Thymus (tissue), 11 donors: ENCODE results near the gene SCAND1. TPM values are rescaled to one million over a fixed set of nuclear protein-coding genes. Genes with fewer than 3 reads are reported as not detected.
"Not testable (repeated sequence)": the region's sequence is repeated elsewhere in the genome, so short reads cannot be mapped to it uniquely, and the experiment has no call there.

Source experiments
- DNase-seq, 9 donors: peaks; one replicate each; pipeline ENCODE4 v3.0.0-alpha.2; 2013; ENCODE audit warnings: low spot score in 9 of 9, low read depth in 6 of 9, missing footprints in 1 of 9
- H3K27ac ChIP-seq, 2 donors: one replicate each; pipeline ENCODE4 v1.5.1; 2013; ENCODE audit warnings: control low read depth in 1 of 2, low read depth in 1 of 2, low read length in 1 of 2, mild to moderate bottlenecking in 1 of 2, moderate library complexity in 1 of 2
- H3K27me3 ChIP-seq, 2 donors: one replicate each; pipeline ENCODE4 v1.5.1; 2013; ENCODE audit warnings: low read length in 1 of 2; ENCODE audit not compliant: control insufficient read depth in 2 of 2, insufficient read depth in 1 of 2
- H3K36me3 ChIP-seq, 2 donors: one replicate each; pipeline ENCODE4 v1.5.1; 2013; ENCODE audit warnings: low read length in 1 of 2, mild to moderate bottlenecking in 1 of 2, moderate library complexity in 1 of 2; ENCODE audit not compliant: control insufficient read depth in 2 of 2, insufficient read depth in 2 of 2
- H3K4me1 ChIP-seq, 2 donors: one replicate each; pipeline ENCODE4 v1.5.1; 2013; ENCODE audit warnings: low read length in 2 of 2; ENCODE audit not compliant: control insufficient read depth in 2 of 2, insufficient read depth in 2 of 2
- H3K4me3 ChIP-seq, 2 donors: one replicate each; pipeline ENCODE4 v1.5.1; 2013; ENCODE audit warnings: low read length in 2 of 2, control low read depth in 1 of 2, mild to moderate bottlenecking in 1 of 2
- H3K9me3 ChIP-seq, 2 donors: one replicate each; pipeline ENCODE4 v1.5.1; 2013; ENCODE audit warnings: low read length in 1 of 2, mild to moderate bottlenecking in 1 of 2; ENCODE audit not compliant: control insufficient read depth in 2 of 2, insufficient read depth in 1 of 2
- WGBS: extraction: QIAGEN DNeasy Blood & Tissue Kit; methylation state at CpG from one replicate; pipeline ENCODE4 v1.1.7; 2013; 5-methylcytosine and 5-hydroxymethylcytosine counted together
- polyA plus RNA-seq: library from polyadenylated mRNA; stranded (reverse); fragments of 200-250 nt; gene quantifications from one replicate; pipeline ENCODE4 v1.2.3, GENCODE V29; 2013
- total RNA-seq: library from RNA; stranded (reverse); fragments of 120-200 nt; gene quantifications from one replicate; pipeline ENCODE4 v1.2.4, GENCODE V29; 2013
- donor health status: healthy.

Gene SCAND1
- total and polyA plus RNA-seq, 2 donors: 53.8 to 159 TPM

GRCh38 chr20:35972462-35972861 lies 18.2 kb upstream of the SCAND1 start:
- no peak for DNase-seq
- WGBS: 98% methylated on average over 4 of the region's 4 CpGs

GRCh38 chr20:35971981-35972380 lies 17.7 kb upstream of the SCAND1 start:
- DNase-seq: no peak
- H3K27me3 ChIP-seq: no peaks in the 10 kb centered on the region
- no peaks in the 10 kb centered on the region for H3K36me3 ChIP-seq
- WGBS: 96% methylated on average over 2 of the region's 2 CpGs
- H3K27ac ChIP-seq: no peak overlapping the region
- H3K4me3 ChIP-seq: no peak overlapping the region
- peaks cover 0 to under 1% of the 10 kb centered on the region in 2 donors for H3K4me1 ChIP-seq
- no peaks in the 10 kb centered on the region for H3K9me3 ChIP-seq

More at GRCh38 chr20:35972462-35972861, 18.2 kb upstream of the SCAND1 start:
- H3K27ac ChIP-seq: no peak overlapping the region
- no peak overlapping the region for H3K4me3 ChIP-seq
- no peaks in the 10 kb centered on the region for H3K4me1 ChIP-seq
- H3K27me3 ChIP-seq: no peaks in the 10 kb centered on the region
- no peaks in the 10 kb centered on the region for H3K36me3 ChIP-seq
- H3K9me3 ChIP-seq: no peaks in the 10 kb centered on the region

GRCh38 chr20:35968930-35969329 lies 14.6 kb upstream of the SCAND1 start:
- peaks cover 0 to 5% of the 10 kb centered on the region in 2 donors for H3K4me1 ChIP-seq
- no peaks in the 10 kb centered on the region for H3K27me3 ChIP-seq
- H3K27ac ChIP-seq: no peak overlapping the region
- DNase-seq: no peak
- H3K9me3 ChIP-seq: no peaks in the 10 kb centered on the region
- 84% methylated on average over 1 of the region's 1 CpG for WGBS
- no peak overlapping the region for H3K4me3 ChIP-seq
- H3K36me3 ChIP-seq: no peaks in the 10 kb centered on the region

- 96% methylated on average over 3 of the region's 3 CpGs for WGBS
These were observed 13.8 kb upstream of the SCAND1 start, which contains the start of gene CNBD2 for GRCh38 chr20:35967979-35968640. TSS of gene CNBD2 (plus strand) at chr20:35968590. CDS start at chr20:35968763, 173 bp downstream.

GRCh38 chr20:35963878-35964277 lies 9.6 kb upstream of the SCAND1 start:
- H3K4me1 ChIP-seq: peaks cover 0 to 5% of the 10 kb centered on the region in 2 donors
- WGBS: 97% methylated on average over 4 of the region's 4 CpGs
- no peaks in the 10 kb centered on the region for H3K9me3 ChIP-seq
- no peaks in the 10 kb centered on the region for H3K36me3 ChIP-seq
- no peak overlapping the region for H3K4me3 ChIP-seq
- no peak overlapping the region for H3K27ac ChIP-seq
- no peaks in the 10 kb centered on the region for H3K27me3 ChIP-seq
- no peak for DNase-seq

More at GRCh38 chr20:35967979-35968640, 13.8 kb upstream of the SCAND1 start, which contains the start of gene CNBD2:
- Histone ChIP-seq H3K9me3 (no peaks in the 10 kb centered on the region), H3K27me3 (no peaks in the 10 kb centered on the region), H3K36me3 (no peaks in the 10 kb centered on the region), H3K4me3 (no peak within 1 kb of the TSS), H3K4me1 (peaks cover 0 to 5% of the 10 kb centered on the region in 2 donors), H3K27ac (no peak within 1 kb of the TSS)
- no peak for DNase-seq

- H3K27me3 ChIP-seq, DNase-seq, H3K4me1 ChIP-seq, H3K9me3 ChIP-seq, H3K36me3 ChIP-seq, H3K4me3 ChIP-seq, H3K27ac ChIP-seq: not testable (repeated sequence)
- 92% methylated on average over 6 of the region's 6 CpGs for WGBS
These were observed 5.0 kb upstream of the SCAND1 start for GRCh38 chr20:35959291-35959690.

GRCh38 chr20:35956616-35957015 lies 2.3 kb upstream of the SCAND1 start:
- H3K9me3 ChIP-seq: no peaks in the 10 kb centered on the region
- H3K27me3 ChIP-seq: peaks cover 0 to 4% of the 10 kb centered on the region in 2 donors
- no peak for DNase-seq
- peaks cover 13 to 17% of the 10 kb centered on the region in 2 donors for H3K4me1 ChIP-seq
- no peak overlapping the region for H3K27ac ChIP-seq
- peaks cover 0 to 4% of the 10 kb centered on the region in 2 donors for H3K36me3 ChIP-seq
- H3K4me3 ChIP-seq: no peak overlapping the region

GRCh38 chr20:35954907-35955251 lies 577 bp upstream of the SCAND1 start:
- peaks cover 13 to 17% of the 10 kb centered on the region in 2 donors for H3K4me1 ChIP-seq
- peak in 3 of 9 donors; percentile 27 to 59 (median 27) for DNase-seq
- 2% methylated on average over 19 of the region's 19 CpGs for WGBS

GRCh38 chr20:35953387-35954199 lies 709 bp downstream of the SCAND1 start:
- peaks cover 13 to 17% of the 10 kb centered on the region in 2 donors for H3K4me1 ChIP-seq
- 2% methylated on average over 65 of the region's 65 CpGs for WGBS
- H3K27me3 ChIP-seq: peaks cover 0 to 4% of the 10 kb centered on the region in 2 donors
- H3K4me3 ChIP-seq: peak overlapping the region; percentile 95 to 99
- peak; percentile 26 to 81 (median 51) for DNase-seq
- peak overlapping the region; percentile 100 for H3K27ac ChIP-seq
- peaks cover 0 to 10% of the 10 kb centered on the region in 2 donors for H3K36me3 ChIP-seq
- H3K9me3 ChIP-seq: no peaks in the 10 kb centered on the region

More at GRCh38 chr20:35954907-35955251, 577 bp upstream of the SCAND1 start:
- Histone ChIP-seq H3K27me3 (peaks cover 0 to 4% of the 10 kb centered on the region in 2 donors), H3K36me3 (peaks cover 0 to 8% of the 10 kb centered on the region in 2 donors), H3K27ac (peak overlapping the region; percentile 90 to 100), H3K4me3 (peak overlapping the region; percentile 95 to 99), H3K9me3 (no peaks in the 10 kb centered on the region)
